ENCODE data around the gene TAS2R46.

The TAS2R46 gene

GRCh38 chr12:11071414-11071813 lies 9.3 kb upstream of the TAS2R46 start:
- Histone ChIP-seq H3K4me3 (ENCODE audit: low read depth, low read length) (no peak overlapping the region), H3K27me3 (replicated peaks) (no peaks in the 10 kb centered on the region), H3K27ac (no peak overlapping the region), H3K36me3 (replicated peaks) (no peaks in the 10 kb centered on the region)
- in situ Hi-C loops (cut with HindIII; ENCODE audit: low pct_ligation_motif_present, low sequenced_read_pairs) = no loop called here
- no peak for TF ChIP-seq CTCF (IDR thresholded peaks at IDR 0.05; ENCODE audit: low read depth, low read length, missing control alignments)
- no peak for DNase-seq

- H3K27ac ChIP-seq = no peak overlapping the region
- DNase-seq = no peak
- in situ Hi-C loops (cut with HindIII; ENCODE audit: low pct_ligation_motif_present, low sequenced_read_pairs) = no loop called here
- no peak overlapping the region for H3K4me3 ChIP-seq (ENCODE audit: low read depth, low read length)
- H3K27me3 ChIP-seq (replicated peaks) = no peaks in the 10 kb centered on the region
- no peaks in the 10 kb centered on the region for H3K36me3 ChIP-seq (replicated peaks)
- no peak for TF ChIP-seq CTCF (IDR thresholded peaks at IDR 0.05; ENCODE audit: low read depth, low read length, missing control alignments)
Measured at GRCh38 chr12:11070999-11071398, 8.9 kb upstream of the TAS2R46 start.

- H3K27ac ChIP-seq = no peak overlapping the region
- no peak overlapping the region for H3K4me3 ChIP-seq (ENCODE audit: low read depth, low read length)
- no peak for DNase-seq
- in situ Hi-C loops (cut with HindIII; ENCODE audit: low pct_ligation_motif_present, low sequenced_read_pairs) = no loop called here
- no peaks in the 10 kb centered on the region for H3K36me3 ChIP-seq (replicated peaks)
- TF ChIP-seq CTCF (IDR thresholded peaks at IDR 0.05; ENCODE audit: low read depth, low read length, missing control alignments) = no peak
- no peaks in the 10 kb centered on the region for H3K27me3 ChIP-seq (replicated peaks)
Measured at GRCh38 chr12:11069854-11070365, 7.8 kb upstream of the TAS2R46 start.

- Histone ChIP-seq H3K27me3 (replicated peaks) (no peaks in the 10 kb centered on the region), H3K27ac (no peak overlapping the region), H3K4me3 (ENCODE audit: low read depth, low read length) (no peak overlapping the region), H3K36me3 (replicated peaks) (no peaks in the 10 kb centered on the region)
- DNase-seq = no peak
- TF ChIP-seq CTCF (IDR thresholded peaks at IDR 0.05; ENCODE audit: low read depth, low read length, missing control alignments) = no peak
- in situ Hi-C loops (cut with HindIII; ENCODE audit: low pct_ligation_motif_present, low sequenced_read_pairs) = no loop called here
Measured at GRCh38 chr12:11067514-11067913, 5.4 kb upstream of the TAS2R46 start.

GRCh38 chr12:11059784-11060183 lies 2.3 kb downstream of the TAS2R46 start:
- no peak for DNase-seq
- no peak for TF ChIP-seq CTCF (IDR thresholded peaks at IDR 0.05; ENCODE audit: low read depth, low read length, missing control alignments)
- in situ Hi-C loops (cut with HindIII; ENCODE audit: low pct_ligation_motif_present, low sequenced_read_pairs) = no loop called here
- H3K27me3 ChIP-seq (replicated peaks) = no peaks in the 10 kb centered on the region
- H3K4me3 ChIP-seq (ENCODE audit: low read depth, low read length) = no peak overlapping the region
- H3K36me3 ChIP-seq (replicated peaks) = no peaks in the 10 kb centered on the region
- H3K27ac ChIP-seq = no peak overlapping the region

- no peaks in the 10 kb centered on the region for H3K36me3 ChIP-seq (replicated peaks)
- no peak for DNase-seq
- no peak overlapping the region for H3K4me3 ChIP-seq (ENCODE audit: low read depth, low read length)
- no peak overlapping the region for H3K27ac ChIP-seq
- no peaks in the 10 kb centered on the region for H3K27me3 ChIP-seq (replicated peaks)
- in situ Hi-C loops (cut with HindIII; ENCODE audit: low pct_ligation_motif_present, low sequenced_read_pairs) = no loop called here
- TF ChIP-seq CTCF (IDR thresholded peaks at IDR 0.05; ENCODE audit: low read depth, low read length, missing control alignments) = no peak
Measured at GRCh38 chr12:11059041-11059440, 3.1 kb downstream of the TAS2R46 start.
